Endodermal cell (in vitro differentiated cells): ENCODE data around the gene NR1D2. TPM values are rescaled to one million over a fixed set of nuclear protein-coding genes. Genes with fewer than 3 reads are reported as not detected.

Experiments
- DNase-seq: peaks from one replicate; pipeline ENCODE4 v3.0.0-alpha.2; 2017
- H3K27ac ChIP-seq: 2 replicates; pipeline ENCODE4 v1.5.1; 2013; ENCODE audit warnings: mild to moderate bottlenecking, low read depth, low read length, moderate library complexity
- H3K27me3 ChIP-seq: 2 replicates; pipeline ENCODE4 v1.6.1; 2013; ENCODE audit warnings: mild to moderate bottlenecking, low read length, moderate library complexity; ENCODE audit not compliant: insufficient read depth, control insufficient read depth, poor library complexity, severe bottlenecking
- H3K36me3 ChIP-seq: 2 replicates; pipeline ENCODE4 v1.7.0; 2013; ENCODE audit warnings: mild to moderate bottlenecking, low read length, moderate library complexity; ENCODE audit not compliant: control insufficient read depth, insufficient read depth
- H3K4me1 ChIP-seq: one replicate; pipeline ENCODE4 v1.7.0; 2013; ENCODE audit warnings: low read length; ENCODE audit not compliant: control insufficient read depth, insufficient read depth
- H3K4me3 ChIP-seq: 2 replicates; pipeline ENCODE4 v1.5.1; 2013; ENCODE audit warnings: mild to moderate bottlenecking, low read length, moderate library complexity
- H3K9ac ChIP-seq: 2 replicates; pipeline ENCODE4 v1.6.1; 2013; ENCODE audit warnings: mild to moderate bottlenecking, low read length, moderate library complexity; ENCODE audit not compliant: poor library complexity, severe bottlenecking; ENCODE audit errors: extremely low read depth
- H3K9me3 ChIP-seq: 2 replicates; pipeline ENCODE4 v1.6.1; 2013; ENCODE audit warnings: mild to moderate bottlenecking, low read length, moderate library complexity; ENCODE audit not compliant: control insufficient read depth
- H3K27ac Mint-ChIP-seq: 2 replicates; pipeline ENCODE4 v1.8.0; 2020; ENCODE audit warnings: mixed read lengths
- H3K27me3 Mint-ChIP-seq: 2 replicates; pipeline ENCODE4 v1.8.0; 2021; ENCODE audit warnings: mild to moderate bottlenecking, mixed read lengths; ENCODE audit not compliant: insufficient read depth
- H3K36me3 Mint-ChIP-seq: 2 replicates; pipeline ENCODE4 v1.8.0; 2020; ENCODE audit warnings: low read depth, mixed read lengths
- H3K4me1 Mint-ChIP-seq: 2 replicates; pipeline ENCODE4 v1.8.0; 2020; ENCODE audit warnings: mixed read lengths
- H3K4me3 Mint-ChIP-seq: 2 replicates; pipeline ENCODE4 v1.8.0; 2020; ENCODE audit warnings: mild to moderate bottlenecking, moderate library complexity, mixed read lengths
- H3K9me3 Mint-ChIP-seq: 2 replicates; pipeline ENCODE4 v1.8.0; 2020; ENCODE audit warnings: mild to moderate bottlenecking, mixed read lengths
- CTCF ChIP-seq: fragments of 200-600 bp; sonication (generic); conservative IDR thresholded peaks from 2 replicates; pipeline ENCODE4 v1.5.0; 2021; ENCODE audit warnings: antibody characterized with exemption, mild to moderate bottlenecking
- WGBS, 2 experiments: methylation state at CpG; one replicate each; pipeline versions ENCODE4 v1.1.5 to v1.1.7; 2013; ENCODE audit warnings: missing lambda C conversion rate in 2 of 2, mixed read lengths in 1 of 2; ENCODE audit not compliant: insufficient coverage in 1 of 2, insufficient read length in 1 of 2; 5-methylcytosine and 5-hydroxymethylcytosine counted together
- total RNA-seq, 2 donors: library from RNA; stranded (reverse); fragmentation: NEBNext Ultra II Directional in 1 of 2; extraction: Animal tissue kit (Norgen Biotek cat#: 25700) in 1 of 2; gene quantifications; 2 replicates in 1 of 2; 3 replicates in 1 of 2; pipeline ENCODE4 v1.2.1, GENCODE V29; 2021

NR1D2 gene
- total RNA-seq, 2 donors from 2014 or later, result 22.7 to 30.5 TPM

DNA sequence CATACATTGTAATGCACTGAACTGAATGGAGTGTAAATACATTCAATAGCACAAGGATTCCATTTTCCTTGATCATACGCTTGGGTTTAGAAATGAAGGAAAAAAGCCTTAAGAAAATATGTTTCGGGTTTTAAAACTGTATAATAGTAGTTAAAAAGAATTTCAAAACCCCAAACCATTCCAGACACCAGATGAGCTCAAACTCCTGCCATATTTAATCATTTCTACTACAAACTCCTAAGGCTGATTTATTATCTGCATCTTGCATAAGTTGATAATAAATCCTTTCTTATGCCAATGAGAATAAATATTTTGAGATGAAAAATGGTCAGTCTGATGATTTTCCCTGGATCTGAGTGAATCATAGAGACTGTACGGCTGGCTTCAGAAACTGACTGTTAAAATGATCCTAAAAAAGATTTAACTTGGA is 51.0 kb downstream of the NR1D2 start:
- no peak overlapping the region for H3K27ac ChIP-seq
- peaks cover 18% of the 10 kb centered on the region for H3K27me3 ChIP-seq
- TF ChIP-seq CTCF, result no peak
- no peak overlapping the region for H3K9ac ChIP-seq
- 88 to 100% methylated on average over 1 to 3 of the region's 3 CpGs for WGBS, 2 experiments
- DNase-seq, result no peak
- no peaks in the 10 kb centered on the region for H3K9me3 ChIP-seq
- no peaks in the 10 kb centered on the region for H3K36me3 Mint-ChIP-seq
- peaks cover 17% of the 10 kb centered on the region for H3K4me1 Mint-ChIP-seq
- H3K27me3 Mint-ChIP-seq, result peaks cover 6% of the 10 kb centered on the region
- no peaks in the 10 kb centered on the region for H3K36me3 ChIP-seq
- no peaks in the 10 kb centered on the region for H3K9me3 Mint-ChIP-seq
- no peak overlapping the region for H3K4me3 Mint-ChIP-seq
- peaks cover 7% of the 10 kb centered on the region for H3K4me1 ChIP-seq
- no peak overlapping the region for H3K4me3 ChIP-seq
- no peak overlapping the region for H3K27ac Mint-ChIP-seq

DNA sequence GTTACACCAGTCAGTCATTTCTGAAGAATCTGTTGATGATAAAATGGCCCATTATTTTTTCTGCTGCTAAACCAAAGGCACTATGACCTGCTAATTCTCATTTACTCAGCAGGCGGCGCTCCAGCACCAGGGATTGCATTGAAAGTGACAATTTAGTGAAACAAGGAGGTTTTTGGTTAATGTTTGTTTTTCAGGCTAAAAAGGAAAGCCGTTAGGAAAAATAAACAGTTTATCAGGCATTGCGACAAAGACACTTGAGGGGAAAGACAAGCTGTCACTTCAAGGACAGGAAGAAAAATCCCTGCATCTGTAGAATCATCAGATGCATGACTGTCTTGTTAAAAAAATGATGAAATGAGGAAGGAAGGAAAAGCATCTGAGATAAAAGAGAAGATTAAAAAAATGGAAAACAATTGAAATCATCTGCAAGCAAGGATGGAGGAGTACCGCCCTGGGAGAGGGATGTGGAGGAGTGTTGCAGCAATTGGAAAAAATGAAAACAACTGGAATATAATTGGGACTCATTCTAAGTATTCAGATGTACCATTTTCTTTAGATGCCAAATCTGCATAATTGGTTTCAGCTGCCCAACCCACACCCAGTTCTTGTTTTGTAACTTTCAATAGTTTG is 54.0 kb downstream of the NR1D2 start:
- Mint-ChIP-seq H3K27me3 (peaks cover 15% of the 10 kb centered on the region), H3K4me3 (no peak overlapping the region), H3K4me1 (peaks cover 4% of the 10 kb centered on the region), H3K9me3 (no peaks in the 10 kb centered on the region), H3K36me3 (no peaks in the 10 kb centered on the region), H3K27ac (no peak overlapping the region)
- Histone ChIP-seq H3K9me3 (no peaks in the 10 kb centered on the region), H3K27me3 (peaks cover 29% of the 10 kb centered on the region), H3K4me1 (no peaks in the 10 kb centered on the region), H3K36me3 (no peaks in the 10 kb centered on the region), H3K27ac (no peak overlapping the region), H3K9ac (no peak overlapping the region), H3K4me3 (no peak overlapping the region)
- peak; percentile 92 for DNase-seq
- peak; percentile 96 for TF ChIP-seq CTCF
- WGBS, 2 experiments, result 14 to 22% methylated on average over 5 of the region's 5 CpGs

- H3K36me3 Mint-ChIP-seq, result no peaks in the 10 kb centered on the region
- Histone ChIP-seq H3K4me1 (no peaks in the 10 kb centered on the region), H3K27ac (no peak overlapping the region), H3K9ac (no peak overlapping the region), H3K27me3 (peaks cover 29% of the 10 kb centered on the region), H3K36me3 (no peaks in the 10 kb centered on the region), H3K4me3 (no peak overlapping the region), H3K9me3 (no peaks in the 10 kb centered on the region)
- H3K27me3 Mint-ChIP-seq, result peaks cover 15% of the 10 kb centered on the region
- no peak for TF ChIP-seq CTCF
- H3K4me1 Mint-ChIP-seq, result peaks cover 4% of the 10 kb centered on the region
- WGBS, 2 experiments, result 97% methylated on average over 2 of the region's 4 CpGs; no CpG with 5 or more reads in 1 of the 2 experiments
- no peak overlapping the region for H3K27ac Mint-ChIP-seq
- H3K4me3 Mint-ChIP-seq, result no peak overlapping the region
- H3K9me3 Mint-ChIP-seq, result no peaks in the 10 kb centered on the region
- DNase-seq, result no peak
Measured at GRCh38 chr3:24002129-24002528, 57.0 kb downstream of the NR1D2 start.
